Measurements from ENCODE around the gene SPNS2. TPM values are rescaled to one million over a fixed set of nuclear protein-coding genes. Genes with fewer than 3 reads are reported as not detected.
"Not testable (repeated sequence)": the region's sequence is repeated elsewhere in the genome, so short reads cannot be mapped to it uniquely, and the experiment has no call there.

SPNS2 gene
- total and polyA plus RNA-seq, 2 donors (not counting 1 experiment from before 2014, with no cell fraction given) = 0.17 TPM; not detected in 1

GRCh38 chr17:4577386-4577993, 78.8 kb downstream of the SPNS2 start:
- no peaks in the 10 kb centered on the region for H3K4me1 ChIP-seq (ENCODE audit: control insufficient read depth, extremely low read depth, insufficient read depth, low read length)
- no peak overlapping the region for H3K4me2 ChIP-seq (ENCODE audit: extremely low read depth, insufficient read depth, low read length)
- no peaks in the 10 kb centered on the region for H4K20me1 ChIP-seq (ENCODE audit: control insufficient read depth, extremely low read depth, insufficient read depth, low read length)
- TF ChIP-seq CTCF (conservative IDR thresholded peaks at IDR 0.05 in 1 of 2, IDR thresholded peaks at IDR 0.05 in 1 of 2; ENCODE audit: low read depth in 1 of 2, low read length in 2 of 2) (no peak), EZH2 (IDR thresholded peaks at IDR 0.05; ENCODE audit: low read length, missing control alignments) (no peak)
- H2AFZ ChIP-seq (ENCODE audit: low read length) = no peak overlapping the region
- H3K27ac ChIP-seq (ENCODE audit: insufficient read depth, low read length) = no peak overlapping the region
- no peaks in the 10 kb centered on the region for H3K79me2 ChIP-seq (ENCODE audit: control insufficient read depth, insufficient read depth, low read length)
- no peaks in the 10 kb centered on the region for H3K36me3 ChIP-seq (ENCODE audit: control insufficient read depth, insufficient read depth, low read length)
- no peak overlapping the region for H3K9ac ChIP-seq (ENCODE audit: insufficient read depth, low read length)
- DNase-seq (ENCODE audit: low read depth in 2 of 2) = no peak
- H3K4me3 ChIP-seq (replicated peaks in 1 of 4; ENCODE audit: control extremely low read depth in 1 of 4, insufficient read depth in 1 of 4, low read depth in 3 of 4, low read length in 4 of 4) = no peak overlapping the region
- H3K27me3 ChIP-seq (ENCODE audit: control insufficient read depth, insufficient read depth, low read length) = peaks cover under 1% of the 10 kb centered on the region
- no peaks in the 10 kb centered on the region for H3K9me3 ChIP-seq (ENCODE audit: control insufficient read depth, insufficient read depth, low read depth, low read length)

- H3K79me2 ChIP-seq (ENCODE audit: control insufficient read depth, insufficient read depth, low read length); H3K36me3 ChIP-seq (ENCODE audit: control insufficient read depth, insufficient read depth, low read length); H4K20me1 ChIP-seq (ENCODE audit: control insufficient read depth, extremely low read depth, insufficient read depth, low read length); H3K9me3 ChIP-seq (ENCODE audit: control insufficient read depth, insufficient read depth, low read depth, low read length); H3K4me2 ChIP-seq (ENCODE audit: extremely low read depth, insufficient read depth, low read length); H3K9ac ChIP-seq (ENCODE audit: insufficient read depth, low read length); DNase-seq (ENCODE audit: low read depth in 2 of 2); H3K4me1 ChIP-seq (ENCODE audit: control insufficient read depth, extremely low read depth, insufficient read depth, low read length); H2AFZ ChIP-seq (ENCODE audit: low read length); H3K27ac ChIP-seq (ENCODE audit: insufficient read depth, low read length); H3K27me3 ChIP-seq (ENCODE audit: control insufficient read depth, insufficient read depth, low read length); H3K4me3 ChIP-seq (replicated peaks in 1 of 4; ENCODE audit: control extremely low read depth in 1 of 4, insufficient read depth in 1 of 4, low read depth in 3 of 4, low read length in 4 of 4): not testable (repeated sequence)
Observed at GRCh38 chr17:4578349-4578748, 79.7 kb downstream of the SPNS2 start.

- Histone ChIP-seq H3K27ac (ENCODE audit: insufficient read depth, low read length) (no peak overlapping the region), H3K27me3 (ENCODE audit: control insufficient read depth, insufficient read depth, low read length) (peaks cover 14% of the 10 kb centered on the region), H3K9me3 (ENCODE audit: control insufficient read depth, insufficient read depth, low read depth, low read length) (no peaks in the 10 kb centered on the region), H3K4me1 (ENCODE audit: control insufficient read depth, extremely low read depth, insufficient read depth, low read length) (no peaks in the 10 kb centered on the region), H3K4me2 (ENCODE audit: extremely low read depth, insufficient read depth, low read length) (no peak overlapping the region), H3K36me3 (ENCODE audit: control insufficient read depth, insufficient read depth, low read length) (no peaks in the 10 kb centered on the region), H2AFZ (ENCODE audit: low read length) (no peak overlapping the region), H3K79me2 (ENCODE audit: control insufficient read depth, insufficient read depth, low read length) (no peaks in the 10 kb centered on the region), H3K4me3 (replicated peaks in 1 of 4; ENCODE audit: control extremely low read depth in 1 of 4, insufficient read depth in 1 of 4, low read depth in 3 of 4, low read length in 4 of 4) (no peak overlapping the region), H3K9ac (ENCODE audit: insufficient read depth, low read length) (no peak overlapping the region), H4K20me1 (ENCODE audit: control insufficient read depth, extremely low read depth, insufficient read depth, low read length) (no peaks in the 10 kb centered on the region)
- DNase-seq (ENCODE audit: low read depth in 2 of 2) = no peak
- TF ChIP-seq EZH2 (IDR thresholded peaks at IDR 0.05; ENCODE audit: low read length, missing control alignments) (no peak), CTCF (conservative IDR thresholded peaks at IDR 0.05 in 1 of 2, IDR thresholded peaks at IDR 0.05 in 1 of 2; ENCODE audit: low read depth in 1 of 2, low read length in 2 of 2) (no peak)
Observed at GRCh38 chr17:4579678-4580077, 81.0 kb downstream of the SPNS2 start.
